Sigmoid colon (tissue), 4 donors: Measurements from ENCODE around the gene CCDC83.

ENCODE experiments used
- CTCF ChIP-seq, 4 experiments: fragments of 450-650 bp in 3 of 4; fragments of 200-600 bp in 1 of 4; IDR thresholded peaks; one replicate each; pipeline ENCODE4 v1.5.1; 2016 to 2019; ENCODE audit warnings: antibody characterized with exemption in 4 of 4, mild to moderate bottlenecking in 3 of 4, moderate library complexity in 2 of 4
- EP300 ChIP-seq, 4 donors: sonication (generic); formaldehyde crosslinking; IDR thresholded peaks; one replicate each; pipeline ENCODE4 v1.6.1; 2017; ENCODE audit warnings: antibody characterized with exemption in 4 of 4
- POLR2A ChIP-seq, 2 donors: fragments of 450-650 bp; IDR thresholded peaks; one replicate each; pipeline ENCODE4 v1.6.1; 2016; ENCODE audit warnings: antibody characterized with exemption in 2 of 2, mild to moderate bottlenecking in 2 of 2, moderate library complexity in 2 of 2
- POLR2AphosphoS5 ChIP-seq, 4 donors: sonication (generic); formaldehyde crosslinking; IDR thresholded peaks; one replicate each; pipeline ENCODE4 v1.6.1; 2017; ENCODE audit warnings: antibody characterized with exemption in 4 of 4

- no peak for TF ChIP-seq POLR2AphosphoS5 (IDR thresholded peaks at IDR 0.05)
- no peak for TF ChIP-seq CTCF (IDR thresholded peaks at IDR 0.05)
- no peak for TF ChIP-seq EP300 (IDR thresholded peaks at IDR 0.05)
- TF ChIP-seq POLR2A (IDR thresholded peaks at IDR 0.05): no peak
Observed at GRCh38 chr11:85810521-85810870, 44.7 kb upstream of the CCDC83 start.
